Measurements from ENCODE around the gene RIPK4.

GRCh38 chr21:41726630-41726969, 40.3 kb downstream of the RIPK4 start:
- TF ChIP-seq RXRB (CRISPR knock-in tag; IDR thresholded peaks at IDR 0.05; ENCODE audit: borderline replicate concordance) (no peak), CTCF (CRISPR knock-in tag; IDR thresholded peaks at IDR 0.05) (no peak), BCLAF1 (IDR thresholded peaks at IDR 0.05) (no peak), REST (IDR thresholded peaks at IDR 0.05; ENCODE audit: borderline replicate concordance in 1 of 2, low read depth in 1 of 2, low read length in 2 of 2) (no peak), POLR2A (IDR thresholded peaks at IDR 0.05; ENCODE audit: insufficient read depth in 1 of 2, low read depth in 2 of 2, low read length in 2 of 2) (no peak), HOXA5 (CRISPR knock-in tag; IDR thresholded peaks at IDR 0.05) (no peak), ZNF644 (CRISPR knock-in tag; IDR thresholded peaks at IDR 0.05; ENCODE audit: low read depth) (no peak), MYC (CRISPR knock-in tag; IDR thresholded peaks at IDR 0.05; ENCODE audit: borderline replicate concordance) (no peak), ARID3A (IDR thresholded peaks at IDR 0.05; ENCODE audit: low read depth, low read length) (no peak), TAF1 (CRISPR knock-in tag; IDR thresholded peaks at IDR 0.05) (no peak), PCBP2 (optimal IDR thresholded peaks at IDR 0.05; ENCODE audit: low read depth, low read length, poor library complexity, severe bottlenecking) (no peak), ZNF354B (CRISPR knock-in tag; IDR thresholded peaks at IDR 0.05) (no peak), MXI1 (IDR thresholded peaks at IDR 0.05; ENCODE audit: borderline replicate concordance, low read depth, low read length) (no peak)
